Naive thymus-derived CD4-positive, alpha-beta T cell (primary cell): ENCODE data around the gene NR4A2. TPM values are rescaled to one million over a fixed set of nuclear protein-coding genes. Genes with fewer than 3 reads are reported as not detected.

ENCODE experiments used
- ATAC-seq: fragments of 150-1000 bp; cut with Tn5 transposase; 2 replicates; pipeline ENCODE4 v1.10.0; 2021; ENCODE audit warnings: mild to moderate bottlenecking, moderate library complexity
- CTCF ChIA-PET: fragments of 350-600 bp; sonication (Branson Sonifier 250); formaldehyde crosslinking; loops from one replicate; lab custom pipeline; 2021; ENCODE audit warnings: antibody characterized with exemption; lab: Charles Lee
- POLR2A ChIA-PET: fragments of 350-600 bp; sonication (Branson Sonifier 250); formaldehyde crosslinking; loops from one replicate; lab custom pipeline; 2021; ENCODE audit warnings: antibody characterized with exemption, inconsistent platforms; lab: Charles Lee
- DNase-seq, 9 donors: peaks; one replicate each; pipeline versions ENCODE4 v3.0.0 to v3.0.0-alpha.2; 2020 to 2022; ENCODE audit warnings: mixed read lengths in 1 of 9
- H3K27ac ChIP-seq: one replicate; pipeline ENCODE4 v1.7.0; 2013; ENCODE audit warnings: mild to moderate bottlenecking, low read depth, low read length, moderate library complexity
- H3K27me3 ChIP-seq, 2 donors: one replicate each; pipeline ENCODE4 v1.7.0; 2013; ENCODE audit warnings: low read length in 2 of 2, mild to moderate bottlenecking in 2 of 2, moderate library complexity in 2 of 2; ENCODE audit not compliant: control insufficient read depth in 2 of 2, insufficient read depth in 2 of 2
- H3K36me3 ChIP-seq, 3 experiments: 1 replicate in 2 of 3; 2 replicates in 1 of 3; pipeline ENCODE4 v1.7.0; 2013; ENCODE audit warnings: low read length in 3 of 3, mild to moderate bottlenecking in 3 of 3, moderate library complexity in 1 of 3; ENCODE audit not compliant: insufficient read depth in 3 of 3, control insufficient read depth in 2 of 3
- H3K4me1 ChIP-seq, 2 donors: one replicate each; pipeline ENCODE4 v1.7.0; 2013; ENCODE audit warnings: low read length in 2 of 2, mild to moderate bottlenecking in 2 of 2, moderate library complexity in 1 of 2; ENCODE audit not compliant: control insufficient read depth in 2 of 2, insufficient read depth in 2 of 2
- H3K4me3 ChIP-seq: 2 replicates; pipeline ENCODE4 v1.7.0; 2013; ENCODE audit warnings: mild to moderate bottlenecking, low read length
- H3K9me3 ChIP-seq, 3 experiments: 1 replicate in 2 of 3; 2 replicates in 1 of 3; pipeline ENCODE4 v1.7.0; 2013; ENCODE audit warnings: low read length in 3 of 3; ENCODE audit not compliant: control insufficient read depth in 2 of 3
- H3K27ac Mint-ChIP-seq, 9 donors: one replicate each; pipeline ENCODE4 v1.8.0; 2020 to 2022; ENCODE audit warnings: mixed read lengths in 9 of 9, mild to moderate bottlenecking in 8 of 9, moderate library complexity in 5 of 9, inconsistent platforms in 2 of 9
- H3K27me3 Mint-ChIP-seq, 5 donors: one replicate each; pipeline ENCODE4 v1.8.0; 2021 to 2022; ENCODE audit warnings: mixed read lengths in 5 of 5, mild to moderate bottlenecking in 1 of 5
- H3K36me3 Mint-ChIP-seq, 5 donors: one replicate each; pipeline ENCODE4 v1.8.0; 2020 to 2022; ENCODE audit warnings: mixed read lengths in 5 of 5, mild to moderate bottlenecking in 3 of 5, inconsistent platforms in 1 of 5
- H3K4me1 Mint-ChIP-seq, 7 donors: one replicate each; pipeline ENCODE4 v1.8.0; 2020 to 2022; ENCODE audit warnings: mixed read lengths in 7 of 7, mild to moderate bottlenecking in 3 of 7, inconsistent platforms in 1 of 7
- H3K4me3 Mint-ChIP-seq, 10 donors: one replicate each; pipeline ENCODE4 v1.8.0; 2020 to 2022; ENCODE audit warnings: mild to moderate bottlenecking in 10 of 10, mixed read lengths in 10 of 10, moderate library complexity in 6 of 10, inconsistent platforms in 2 of 10
- H3K9me3 Mint-ChIP-seq, 11 donors: one replicate each; pipeline ENCODE4 v1.8.0; 2020 to 2022; ENCODE audit warnings: mixed read lengths in 11 of 11, mild to moderate bottlenecking in 4 of 11, inconsistent platforms in 1 of 11, moderate library complexity in 1 of 11
- intact Hi-C, 2 donors: fragments of 100-400 bp; cut with micrococcal nuclease; formaldehyde crosslinking; loops; one replicate each; pipeline ENCODE4 v1.15.1; 2023
- polyA plus RNA-seq, 2 donors: library from polyadenylated mRNA; unstranded; fragments of 300-500 nt; fragmentation: Illumina TruSeq; gene quantifications; one replicate each; pipeline ENCODE4 v1.2.3, GENCODE V29; 2021
- total RNA-seq, 6 experiments: library from RNA in 5 of 6; stranded (reverse) in 5 of 6; gene quantifications; 1 replicate in 5 of 6; 2 replicates in 1 of 6; pipeline ENCODE4 v1.2.3 and lab custom pipeline; 2021 to 2026

The NR4A2 gene
- total and polyA plus RNA-seq, 7 experiments from 2014 or later, result 2.2 to 252 (median 3.2) TPM

DNA sequence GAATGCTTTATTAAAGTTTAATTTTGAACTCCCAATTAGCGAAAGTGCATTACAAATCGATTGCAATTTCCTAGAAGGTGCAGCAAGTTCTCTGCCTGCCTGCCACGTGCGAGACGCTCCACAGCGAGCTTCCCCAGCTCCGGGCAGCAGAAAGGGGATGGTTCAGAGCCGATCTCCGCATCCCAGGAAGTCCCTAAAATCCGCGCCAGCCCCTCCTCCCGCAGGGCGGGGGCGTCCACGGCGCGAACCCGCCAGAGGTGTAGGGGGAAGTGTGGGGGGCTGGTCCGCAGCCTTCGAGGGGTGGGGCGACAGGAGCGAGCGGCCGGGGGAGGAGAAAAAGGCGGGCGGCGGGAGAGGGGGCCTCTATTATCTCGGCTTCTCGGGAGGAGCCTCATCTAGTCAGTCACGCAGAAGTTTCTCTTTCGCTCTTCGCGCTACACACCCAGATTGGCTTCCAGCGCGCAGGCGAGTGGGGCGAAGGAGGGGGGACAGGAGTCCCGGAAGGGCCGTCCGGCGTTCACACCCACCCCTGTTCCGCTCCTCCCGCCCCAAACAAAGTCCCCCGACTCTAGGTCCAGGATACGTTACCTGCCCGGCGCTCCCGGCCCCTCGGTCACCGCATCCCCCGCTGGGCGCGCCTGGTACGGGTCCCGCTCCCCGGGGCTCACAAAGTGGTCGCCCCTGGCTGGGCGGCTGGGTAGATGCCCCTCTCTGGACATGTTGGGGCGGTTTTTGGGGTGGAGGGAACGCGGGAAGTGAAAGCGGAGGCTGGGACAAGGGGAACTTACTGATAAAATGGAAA lies 9.1 kb upstream of the NR4A2 start:
- no peaks in the 10 kb centered on the region for H3K36me3 Mint-ChIP-seq
- CTCF ChIA-PET, result interaction anchor here (0.6 to 1.7 kb wide), 4 partner anchors 10 to 248 kb away, joined by 3 to 6 read pairs (median 4); no protein-coding TSS in a partner anchor
- POLR2A ChIA-PET, result interaction anchor here (0.6 to 4.3 kb wide), 6 partner anchors 10 to 94 kb away, joined by 3 to 42 read pairs (median 28); partner anchors contain the start of genes GPD2 and NR4A2
- Histone ChIP-seq H3K27me3 (no peaks in the 10 kb centered on the region), H3K27ac (peak overlapping the region; percentile 100), H3K4me3 (peak overlapping the region; percentile 67), H3K4me1 (peaks cover 18 to 20% of the 10 kb centered on the region in 2 donors), H3K9me3 (no peaks in the 10 kb centered on the region), H3K36me3 (peaks cover 0 to 4% (median 0%) of the 10 kb centered on the region in 3 experiments)
- H3K9me3 Mint-ChIP-seq, result peaks cover 0 to 3% (median 0%) of the 10 kb centered on the region in 11 donors
- ATAC-seq (peak; percentile 81), DNase-seq (peak; percentile 66 to 91 (median 85))
- peaks cover 6 to 51% (median 45%) of the 10 kb centered on the region in 7 donors for H3K4me1 Mint-ChIP-seq
- no peaks in the 10 kb centered on the region for H3K27me3 Mint-ChIP-seq
- peak overlapping the region; percentile 91 to 98 (median 96) for H3K4me3 Mint-ChIP-seq
- peak overlapping the region; percentile 94 to 100 (median 99) for H3K27ac Mint-ChIP-seq
- intact Hi-C loops, result loop anchor here (1.0 to 5.0 kb wide), 6 partner anchors 9 to 1557 kb away; partner anchors contain the start of genes ACVR1C (in 2 of the 2), NR4A2 (in 2 of the 2) and GPD2 (in 1 of the 2)

DNA sequence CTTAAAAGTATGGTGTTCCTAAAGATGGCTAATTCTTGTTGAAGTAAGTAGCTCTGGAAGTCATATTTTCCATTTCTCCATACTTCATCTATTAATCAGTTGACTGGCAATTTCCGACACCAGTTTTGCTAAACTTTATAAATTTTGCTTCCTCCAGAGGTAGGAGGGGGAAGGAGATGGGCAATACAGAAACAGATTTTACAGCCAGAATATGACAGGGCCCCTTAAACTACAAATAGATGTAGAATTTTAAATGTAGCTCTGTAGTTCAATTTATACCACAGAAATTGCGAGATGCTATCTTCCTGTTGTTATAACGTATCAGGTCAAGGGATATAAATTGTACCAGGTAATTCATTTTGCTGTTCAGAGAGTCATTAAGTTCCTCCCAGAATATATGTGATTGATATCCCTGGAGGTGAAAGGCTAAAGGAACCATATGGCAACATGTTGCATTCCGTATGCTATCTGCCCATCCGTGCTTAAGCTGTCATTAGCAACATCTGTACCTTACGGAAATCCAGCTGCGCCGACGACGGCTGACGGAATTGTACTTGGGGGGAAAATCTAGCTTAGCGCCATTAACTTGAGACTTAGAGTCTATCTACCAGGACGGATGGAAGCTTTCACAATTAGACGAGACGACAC lies 8.4 kb upstream of the NR4A2 start:
- ATAC-seq (no peak), DNase-seq (peak in 2 of 9 donors; percentile 28 to 55)
- Histone ChIP-seq H3K27ac (peak overlapping the region; percentile 100), H3K27me3 (no peaks in the 10 kb centered on the region), H3K4me1 (peaks cover 18 to 20% of the 10 kb centered on the region in 2 donors), H3K36me3 (peaks cover 0 to 4% (median 0%) of the 10 kb centered on the region in 3 experiments), H3K4me3 (peak overlapping the region; percentile 67), H3K9me3 (no peaks in the 10 kb centered on the region)
- ChIA-PET POLR2A (interaction anchor here (0.6 to 4.3 kb wide), 6 partner anchors 9 to 95 kb away, joined by 3 to 42 read pairs (median 16); partner anchors contain the start of genes GPD2 and NR4A2), CTCF (interaction anchor here (1.0 to 1.7 kb wide), 3 partner anchors 9 to 248 kb away, joined by 3 to 6 read pairs (median 4); no protein-coding TSS in a partner anchor)
- Mint-ChIP-seq H3K4me3 (peak overlapping the region; percentile 91 to 98 (median 96)), H3K27me3 (no peaks in the 10 kb centered on the region), H3K4me1 (peaks cover 6 to 51% (median 45%) of the 10 kb centered on the region in 7 donors), H3K36me3 (no peaks in the 10 kb centered on the region), H3K9me3 (peaks cover 0 to 3% (median 0%) of the 10 kb centered on the region in 11 donors), H3K27ac (peak overlapping the region; percentile 94 to 100 (median 99))
- intact Hi-C loops, result loop anchor here (1.0 to 5.0 kb wide), 6 partner anchors 9 to 1558 kb away; partner anchors contain the start of genes ACVR1C (in 2 of the 2), NR4A2 (in 2 of the 2) and GPD2 (in 1 of the 2)

DNA sequence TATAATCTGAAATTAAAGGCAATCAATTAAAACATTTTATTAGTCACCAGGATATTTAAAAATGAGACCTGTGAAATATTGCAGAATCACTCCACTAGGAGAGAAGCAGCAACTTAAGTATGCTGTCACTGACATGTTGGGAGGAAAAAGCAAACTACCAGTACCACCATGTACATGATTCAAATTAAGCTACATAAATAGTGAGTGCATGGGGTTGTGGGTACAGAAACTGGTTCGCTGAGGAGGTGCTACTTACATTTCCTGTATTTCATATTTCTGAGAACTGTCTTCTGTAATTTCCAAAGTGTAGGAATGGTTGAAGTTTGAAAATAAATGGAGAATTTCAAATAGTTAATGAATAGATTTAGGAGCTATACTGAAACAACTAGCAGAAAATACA lies 7.9 kb upstream of the NR4A2 start:
- H3K4me3 ChIP-seq, result peak overlapping the region; percentile 67
- Mint-ChIP-seq H3K27ac (peak overlapping the region; percentile 94 to 100 (median 99)), H3K4me1 (peaks cover 6 to 56% (median 50%) of the 10 kb centered on the region in 7 donors), H3K4me3 (peak overlapping the region in 7 of 10 donors; percentile 91 to 98 (median 95)), H3K27me3 (no peaks in the 10 kb centered on the region), H3K36me3 (no peaks in the 10 kb centered on the region), H3K9me3 (peaks cover 0 to 7% (median 0%) of the 10 kb centered on the region in 11 donors)
- no peaks in the 10 kb centered on the region for H3K9me3 ChIP-seq
- H3K36me3 ChIP-seq, result peaks cover 0 to 4% (median 0%) of the 10 kb centered on the region in 3 experiments
- no peak for ATAC-seq
- peaks cover 18 to 20% of the 10 kb centered on the region in 2 donors for H3K4me1 ChIP-seq
- intact Hi-C loops, result loop anchor here (2.0 to 5.0 kb wide), 3 partner anchors 1287 to 1558 kb away; partner anchors contain the start of gene ACVR1C (in 2 of the 2)
- peak overlapping the region; percentile 2 for H3K27ac ChIP-seq
- H3K27me3 ChIP-seq, result no peaks in the 10 kb centered on the region
- ChIA-PET POLR2A (interaction anchor here (0.7 to 4.3 kb wide), 5 partner anchors 9 to 95 kb away, joined by 3 to 42 read pairs (median 28); partner anchors contain the start of genes GPD2 and NR4A2), CTCF (interaction anchor here (1.0 to 1.7 kb wide), 3 partner anchors 9 to 249 kb away, joined by 3 to 6 read pairs (median 4); no protein-coding TSS in a partner anchor)
- DNase-seq, result no peak

DNA sequence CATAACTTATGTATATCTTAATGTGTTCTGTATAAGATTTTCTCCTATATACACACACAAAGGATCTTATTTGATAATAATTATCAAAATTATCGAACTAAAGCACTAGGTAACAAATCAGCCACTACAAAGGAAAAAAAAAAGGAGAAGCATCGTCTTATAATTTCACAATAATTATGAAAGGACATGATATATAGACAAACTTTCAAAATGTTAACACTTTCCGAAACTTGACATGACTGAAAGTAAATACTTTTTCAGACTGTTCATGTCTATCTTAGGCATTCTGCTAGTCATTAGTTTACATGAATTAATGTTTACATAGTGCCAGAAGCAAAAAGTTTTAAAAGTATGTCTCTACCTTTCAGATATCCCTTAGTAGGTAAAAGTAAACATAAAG lies 7.3 kb upstream of the NR4A2 start:
- ATAC-seq (no peak), DNase-seq (no peak)
- Histone ChIP-seq H3K27ac (no peak overlapping the region), H3K36me3 (peaks cover 0 to 4% (median 0%) of the 10 kb centered on the region in 3 experiments), H3K4me3 (no peak overlapping the region), H3K4me1 (peaks cover 18 to 22% of the 10 kb centered on the region in 2 donors), H3K27me3 (no peaks in the 10 kb centered on the region), H3K9me3 (no peaks in the 10 kb centered on the region)
- CTCF ChIA-PET, result interaction anchor here (1.7 kb wide), 1 partner anchor 249 kb away, joined by 6 read pairs; no protein-coding TSS in a partner anchor
- Mint-ChIP-seq H3K27me3 (no peaks in the 10 kb centered on the region), H3K27ac (peak overlapping the region in 4 of 9 donors; percentile 24 to 96 (median 42)), H3K4me1 (peaks cover 6 to 59% (median 53%) of the 10 kb centered on the region in 7 donors), H3K4me3 (peak overlapping the region in 1 of 10 donors; percentile 93), H3K9me3 (peaks cover 0 to 8% (median 0%) of the 10 kb centered on the region in 11 donors), H3K36me3 (no peaks in the 10 kb centered on the region)
- POLR2A ChIA-PET, result interaction anchor here (4.1 to 4.3 kb wide), 2 partner anchors 60 to 96 kb away, joined by 28 to 33 read pairs; partner anchors contain the start of gene GPD2
- intact Hi-C loops, result loop anchor here (2.0 to 10.0 kb wide), 8 partner anchors 157 to 1559 kb away; partner anchors contain the start of genes ACVR1C (in 2 of the 2) and CYTIP (in 1 of the 2)

DNA sequence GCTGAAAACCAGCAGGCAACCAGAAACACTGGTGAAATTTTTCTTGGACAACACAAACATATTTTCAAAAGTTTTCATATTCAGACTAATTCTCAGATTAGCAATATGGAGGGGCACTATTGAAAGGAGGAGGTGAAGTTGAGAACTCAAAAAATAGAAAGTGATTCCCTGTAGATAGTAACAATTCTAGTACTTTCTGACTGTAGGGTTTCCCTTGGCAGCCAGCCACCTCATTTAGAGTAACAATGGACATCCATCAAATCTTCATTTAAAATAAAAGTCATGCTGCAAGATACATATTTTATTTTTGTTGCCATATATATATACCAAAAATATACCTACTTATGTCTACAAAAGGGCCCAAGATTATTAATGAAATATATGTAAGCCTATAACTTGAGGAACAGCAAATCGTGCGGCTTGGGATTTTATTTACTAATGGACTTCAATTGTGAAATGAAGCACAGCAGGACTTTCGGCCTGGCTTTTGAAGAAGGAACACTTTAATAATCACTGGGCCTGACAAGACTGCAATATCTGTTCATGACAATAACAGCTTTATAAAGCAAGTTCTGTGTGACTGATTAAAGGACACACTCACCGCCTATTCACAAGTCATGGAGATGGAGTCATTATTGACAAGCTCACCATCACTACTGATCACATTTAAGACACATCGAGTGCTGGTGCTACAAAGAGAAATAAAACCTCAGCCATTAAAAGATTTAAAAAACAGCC lies 6.8 kb upstream of the NR4A2 start:
- ATAC-seq (no peak), DNase-seq (no peak)
- H3K9me3 Mint-ChIP-seq, result peaks cover 0 to 8% (median 0%) of the 10 kb centered on the region in 11 donors
- POLR2A ChIA-PET, result interaction anchor here (0.8 to 4.3 kb wide), 2 partner anchors 61 to 96 kb away, joined by 3 to 28 read pairs; no protein-coding TSS in a partner anchor
- H3K27me3 Mint-ChIP-seq, result no peaks in the 10 kb centered on the region
- Histone ChIP-seq H3K27ac (no peak overlapping the region), H3K4me1 (peaks cover 18 to 24% of the 10 kb centered on the region in 2 donors), H3K36me3 (peaks cover 0 to 4% (median 0%) of the 10 kb centered on the region in 3 experiments), H3K9me3 (no peaks in the 10 kb centered on the region), H3K4me3 (no peak overlapping the region), H3K27me3 (no peaks in the 10 kb centered on the region)
- CTCF ChIA-PET, result no interaction called here
- no peaks in the 10 kb centered on the region for H3K36me3 Mint-ChIP-seq
- peak overlapping the region in 1 of 10 donors; percentile 58 for H3K4me3 Mint-ChIP-seq
- H3K4me1 Mint-ChIP-seq, result peaks cover 6 to 54% (median 48%) of the 10 kb centered on the region in 7 donors
- peak overlapping the region in 3 of 9 donors; percentile 37 to 48 (median 38) for H3K27ac Mint-ChIP-seq
- intact Hi-C loops, result loop anchor here (5.0 to 10.0 kb wide), 5 partner anchors 158 to 1106 kb away; partner anchors contain the start of gene CYTIP (in 1 of the 2)
